Activated T-cell treated with anti-CD3 and anti-CD28 coated beads, Interleukin-2, amount 50 U/mL, for 72 hours (primary cell): ENCODE results near the gene OSGEPL1. TPM values are rescaled to one million over a fixed set of nuclear protein-coding genes. Genes with fewer than 3 reads are reported as not detected.

ENCODE experiments used
- ATAC-seq, 2 donors: fragments of 150-1000 bp; cut with Tn5 transposase; replicated peaks in 1 of 2; 2 replicates each; pipeline ENCODE4 v1.10.0; 2021; ENCODE audit warnings: moderate library complexity in 2 of 2, mild to moderate bottlenecking in 1 of 2
- DNase-seq, 2 donors: peaks; one replicate each; pipeline ENCODE4 v3.0.0; 2021 to 2022; ENCODE audit warnings: mixed read lengths in 1 of 2
- H3K27ac Mint-ChIP-seq: one replicate; pipeline ENCODE4 v1.8.0; 2022; ENCODE audit warnings: mild to moderate bottlenecking, moderate library complexity, mixed read lengths
- H3K27me3 Mint-ChIP-seq: one replicate; pipeline ENCODE4 v1.8.0; 2022; ENCODE audit warnings: low read depth, mixed read lengths
- H3K36me3 Mint-ChIP-seq, 2 donors: one replicate each; pipeline ENCODE4 v1.8.0; 2022; ENCODE audit warnings: mixed read lengths in 2 of 2, mild to moderate bottlenecking in 1 of 2; ENCODE audit not compliant: insufficient read depth in 2 of 2
- H3K4me1 Mint-ChIP-seq: one replicate; pipeline ENCODE4 v1.8.0; 2022; ENCODE audit warnings: low read depth, mixed read lengths
- H3K4me3 Mint-ChIP-seq, 2 donors: one replicate each; pipeline ENCODE4 v1.8.0; 2022; ENCODE audit warnings: mild to moderate bottlenecking in 2 of 2, mixed read lengths in 2 of 2, moderate library complexity in 2 of 2
- H3K9me3 Mint-ChIP-seq, 2 donors: one replicate each; pipeline ENCODE4 v1.8.0; 2022; ENCODE audit warnings: mixed read lengths in 2 of 2
- total RNA-seq, 2 donors: library from RNA; stranded (reverse); gene quantifications; one replicate each; pipeline ENCODE4 v1.2.3, GENCODE V29; 2022

OSGEPL1 gene, protein sequence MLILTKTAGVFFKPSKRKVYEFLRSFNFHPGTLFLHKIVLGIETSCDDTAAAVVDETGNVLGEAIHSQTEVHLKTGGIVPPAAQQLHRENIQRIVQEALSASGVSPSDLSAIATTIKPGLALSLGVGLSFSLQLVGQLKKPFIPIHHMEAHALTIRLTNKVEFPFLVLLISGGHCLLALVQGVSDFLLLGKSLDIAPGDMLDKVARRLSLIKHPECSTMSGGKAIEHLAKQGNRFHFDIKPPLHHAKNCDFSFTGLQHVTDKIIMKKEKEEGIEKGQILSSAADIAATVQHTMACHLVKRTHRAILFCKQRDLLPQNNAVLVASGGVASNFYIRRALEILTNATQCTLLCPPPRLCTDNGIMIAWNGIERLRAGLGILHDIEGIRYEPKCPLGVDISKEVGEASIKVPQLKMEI
- total RNA-seq: 10 to 100 TPM; 10.2 to 10.3 TPM

DNA sequence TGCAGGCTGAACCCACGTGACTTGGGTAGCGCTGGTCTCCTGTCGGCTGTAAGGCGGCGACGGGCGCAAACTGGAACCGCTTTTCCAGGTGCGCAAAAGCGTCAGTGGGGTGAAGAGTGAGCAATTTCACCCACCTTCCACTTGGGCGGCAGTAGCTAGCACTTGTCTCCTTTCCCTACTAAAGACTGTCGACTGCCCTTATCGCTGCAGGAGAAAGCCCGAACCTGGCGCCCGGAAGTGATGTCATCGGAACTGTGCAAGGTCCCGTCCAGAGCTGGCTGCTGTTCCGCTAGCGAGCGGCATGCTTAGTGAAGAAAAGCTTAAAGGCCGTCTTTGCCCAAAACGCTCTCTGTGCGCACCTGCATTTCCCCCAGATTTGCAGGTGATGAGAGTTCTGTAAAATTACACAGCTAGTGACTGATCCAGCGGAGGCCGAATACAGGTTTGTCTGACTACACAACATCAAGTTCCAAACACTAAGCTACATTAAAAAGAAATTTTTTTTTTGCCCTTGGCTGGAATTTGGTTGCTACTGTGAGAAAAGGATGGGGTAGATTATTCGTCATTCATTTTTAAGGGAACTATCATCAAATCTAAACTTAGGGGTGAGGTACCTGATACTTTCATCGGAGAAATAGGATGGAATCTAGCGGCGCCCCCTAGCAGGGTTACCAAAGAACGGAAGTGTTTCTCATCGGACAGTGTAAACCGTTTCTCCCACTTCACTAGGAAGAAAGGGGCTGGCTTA lies at the start of gene OSGEPL1:
TSS of gene OSGEPL1 (minus strand) at position 242 of the 748 bp plus-strand sequence. CDS start 1,152 bp downstream, outside the sequence.
- Mint-ChIP-seq H3K9me3 (no peaks in the 10 kb centered on the region), H3K27ac (peak within 1 kb of the TSS; percentile 100), H3K4me1 (peaks cover 18% of the 10 kb centered on the region), H3K36me3 (peaks cover 0 to 12% of the 10 kb centered on the region in 2 donors), H3K27me3 (no peaks in the 10 kb centered on the region), H3K4me3 (peak within 1 kb of the TSS; percentile 94 to 95)
- DNase-seq (peak; percentile 92 to 95), ATAC-seq (peak; percentile 98)

DNA sequence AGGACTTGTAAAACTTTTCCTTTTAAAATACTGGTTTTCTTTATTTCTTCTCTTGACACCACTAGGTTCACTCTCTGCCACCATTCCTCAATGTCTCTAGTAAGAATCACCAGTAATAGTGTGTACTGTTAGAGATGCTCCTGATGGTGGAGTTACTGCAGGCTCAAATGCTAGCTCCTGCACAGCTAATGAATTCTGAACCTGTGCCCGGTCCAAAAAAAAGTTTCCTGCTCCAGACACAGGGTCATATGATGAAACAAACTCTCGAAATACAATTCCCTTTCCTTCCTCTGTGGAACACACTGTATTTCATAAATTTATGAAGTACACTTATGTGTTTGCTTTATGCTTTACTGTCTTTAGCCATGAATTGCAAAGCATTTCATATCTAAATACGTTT lies 40.8 kb upstream of the OSGEPL1 start:
- no peaks in the 10 kb centered on the region for H3K27me3 Mint-ChIP-seq
- H3K27ac Mint-ChIP-seq: no peak overlapping the region
- H3K36me3 Mint-ChIP-seq: peaks cover 0 to 5% of the 10 kb centered on the region in 2 donors
- H3K9me3 Mint-ChIP-seq: no peaks in the 10 kb centered on the region
- peaks cover 12% of the 10 kb centered on the region for H3K4me1 Mint-ChIP-seq
- H3K4me3 Mint-ChIP-seq: no peak overlapping the region
- ATAC-seq: no peak
- DNase-seq: no peak

DNA sequence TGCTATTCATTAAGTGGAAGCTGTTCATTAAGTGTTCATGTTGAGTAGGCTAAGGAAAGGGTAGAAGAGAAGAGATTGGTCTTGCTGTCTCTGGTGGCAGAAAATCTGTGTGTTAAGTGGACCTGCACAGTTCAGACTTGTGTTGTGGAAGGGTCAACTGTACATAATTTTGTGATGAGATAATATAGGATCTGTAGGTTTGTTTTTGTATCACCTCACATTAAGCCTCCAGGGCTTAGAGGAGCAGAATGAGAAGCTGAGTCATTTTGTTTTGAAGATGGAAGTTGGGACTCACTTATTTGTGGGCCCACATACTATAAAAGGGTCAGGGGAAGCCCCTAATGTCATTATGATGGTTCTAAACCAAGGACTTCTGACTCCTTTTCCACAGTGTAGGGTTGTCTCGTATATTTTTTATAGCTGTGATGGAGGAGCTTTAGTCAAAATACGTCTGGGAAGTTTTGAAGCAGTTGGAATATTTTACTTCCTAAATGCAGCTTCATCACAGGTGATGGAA lies 39.9 kb upstream of the OSGEPL1 start:
- H3K4me1 Mint-ChIP-seq: peaks cover 16% of the 10 kb centered on the region
- ATAC-seq: no peak

DNA sequence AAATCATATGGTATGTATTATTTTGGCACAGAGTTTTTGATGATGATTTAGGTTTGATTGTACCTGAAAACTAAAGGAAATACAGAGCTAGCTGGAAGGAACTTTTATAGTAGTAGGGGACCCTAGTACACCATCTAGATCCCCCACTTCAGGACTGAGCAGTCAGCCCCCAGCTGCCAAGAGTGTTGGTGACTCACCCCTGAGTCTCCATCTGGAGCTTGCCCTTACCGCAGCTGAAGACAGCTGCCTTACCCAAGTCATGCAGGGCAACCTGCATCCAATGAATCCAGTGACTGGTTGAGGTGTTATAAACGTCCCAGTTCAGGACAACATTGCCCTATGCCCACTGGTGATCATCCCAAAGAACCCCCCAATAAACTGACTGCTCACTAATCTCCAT lies 36.9 kb upstream of the OSGEPL1 start:
- Mint-ChIP-seq H3K36me3 (peaks cover 3 to 8% of the 10 kb centered on the region in 2 donors), H3K27ac (no peak overlapping the region), H3K27me3 (no peaks in the 10 kb centered on the region), H3K4me3 (no peak overlapping the region), H3K4me1 (peaks cover 16% of the 10 kb centered on the region), H3K9me3 (no peaks in the 10 kb centered on the region)
- no peak for DNase-seq
- ATAC-seq: no peak

More for the DNA sequence above, 39.9 kb upstream of the OSGEPL1 start:
- no peaks in the 10 kb centered on the region for H3K9me3 Mint-ChIP-seq
- no peaks in the 10 kb centered on the region for H3K27me3 Mint-ChIP-seq
- H3K27ac Mint-ChIP-seq: no peak overlapping the region
- no peak for DNase-seq
- H3K4me3 Mint-ChIP-seq: no peak overlapping the region
- H3K36me3 Mint-ChIP-seq: peaks cover 0 to 5% of the 10 kb centered on the region in 2 donors

DNA sequence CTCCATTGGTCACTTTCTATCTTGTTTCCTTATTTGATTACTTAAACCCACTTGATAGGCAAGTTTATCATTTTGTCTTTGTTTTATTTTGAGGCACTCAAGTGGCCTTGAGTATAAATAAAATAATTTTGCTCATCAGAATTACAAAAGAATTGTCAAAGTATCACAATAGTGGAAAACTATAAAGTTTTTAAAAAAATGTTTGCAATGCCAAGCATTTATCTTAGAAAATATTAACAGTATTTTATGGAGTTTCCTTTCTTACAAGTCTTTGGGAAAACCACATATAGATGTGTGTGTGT lies 36.4 kb upstream of the OSGEPL1 start:
- ATAC-seq (no peak), DNase-seq (no peak)
- H3K4me3 Mint-ChIP-seq: no peak overlapping the region
- no peaks in the 10 kb centered on the region for H3K27me3 Mint-ChIP-seq
- no peak overlapping the region for H3K27ac Mint-ChIP-seq
- H3K36me3 Mint-ChIP-seq: peaks cover 3 to 8% of the 10 kb centered on the region in 2 donors
- H3K4me1 Mint-ChIP-seq: peaks cover 16% of the 10 kb centered on the region
- no peaks in the 10 kb centered on the region for H3K9me3 Mint-ChIP-seq

DNA sequence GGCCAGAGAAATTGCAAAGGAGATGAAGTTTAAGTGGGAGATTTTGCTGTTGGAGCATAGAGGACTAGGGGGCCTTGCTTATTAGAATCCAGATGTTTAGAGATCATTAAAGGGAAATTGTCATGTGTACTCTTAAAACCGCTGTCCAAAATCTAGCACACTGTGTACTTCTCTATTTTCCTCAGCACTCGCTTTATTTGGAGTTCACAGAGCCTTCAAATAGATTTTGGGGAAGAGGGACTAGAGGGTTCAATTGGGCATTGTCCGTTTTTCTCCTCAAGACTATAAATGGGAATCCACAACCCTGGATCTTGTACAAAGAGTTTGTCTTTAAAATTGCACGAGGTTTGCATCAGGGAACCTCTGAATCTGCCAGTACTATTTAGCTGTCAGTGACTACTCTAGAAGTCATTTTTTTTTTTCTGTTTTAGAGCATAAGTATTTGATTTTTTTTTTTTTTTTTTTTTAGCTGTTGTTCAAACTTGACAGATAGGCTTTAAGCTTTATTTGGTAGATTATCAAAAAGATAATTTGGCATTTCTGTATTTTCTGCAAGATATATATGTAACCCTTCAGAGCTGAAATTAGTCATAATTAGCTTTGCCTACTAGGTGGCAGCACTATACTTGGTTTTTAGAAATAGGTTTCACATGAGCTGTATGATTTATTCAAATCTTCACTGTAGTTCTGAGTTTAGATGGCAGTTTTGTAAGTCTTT lies 35.9 kb upstream of the OSGEPL1 start:
- Mint-ChIP-seq H3K9me3 (no peaks in the 10 kb centered on the region), H3K4me1 (peaks cover 16% of the 10 kb centered on the region), H3K27me3 (no peaks in the 10 kb centered on the region), H3K27ac (no peak overlapping the region), H3K36me3 (peaks cover 3 to 8% of the 10 kb centered on the region in 2 donors), H3K4me3 (no peak overlapping the region)
- no peak for DNase-seq
- ATAC-seq: peak; percentile 48 to 56

DNA sequence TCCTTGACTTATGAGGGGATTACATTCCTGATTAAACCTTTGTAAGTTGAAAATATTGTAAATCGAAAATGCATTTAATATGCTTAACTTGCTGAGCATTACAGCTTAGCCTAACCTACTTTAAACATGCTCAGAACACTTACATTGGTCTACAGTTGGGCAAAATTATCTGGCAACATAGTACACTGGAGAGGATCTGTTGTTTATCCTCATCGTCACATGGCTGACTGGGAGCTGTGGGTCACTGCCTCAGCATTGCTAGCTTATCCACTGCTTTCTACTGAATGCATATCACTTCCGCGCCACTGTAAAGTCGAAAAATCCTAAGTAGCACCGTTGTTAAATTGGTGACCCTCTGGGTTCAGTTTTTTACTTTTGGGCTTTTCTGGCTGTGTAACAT lies 35.3 kb upstream of the OSGEPL1 start:
- ATAC-seq: no peak
- Mint-ChIP-seq H3K9me3 (no peaks in the 10 kb centered on the region), H3K4me3 (no peak overlapping the region), H3K36me3 (peaks cover 3 to 11% of the 10 kb centered on the region in 2 donors), H3K27ac (no peak overlapping the region), H3K27me3 (no peaks in the 10 kb centered on the region), H3K4me1 (peaks cover 16% of the 10 kb centered on the region)
- DNase-seq: no peak

DNA sequence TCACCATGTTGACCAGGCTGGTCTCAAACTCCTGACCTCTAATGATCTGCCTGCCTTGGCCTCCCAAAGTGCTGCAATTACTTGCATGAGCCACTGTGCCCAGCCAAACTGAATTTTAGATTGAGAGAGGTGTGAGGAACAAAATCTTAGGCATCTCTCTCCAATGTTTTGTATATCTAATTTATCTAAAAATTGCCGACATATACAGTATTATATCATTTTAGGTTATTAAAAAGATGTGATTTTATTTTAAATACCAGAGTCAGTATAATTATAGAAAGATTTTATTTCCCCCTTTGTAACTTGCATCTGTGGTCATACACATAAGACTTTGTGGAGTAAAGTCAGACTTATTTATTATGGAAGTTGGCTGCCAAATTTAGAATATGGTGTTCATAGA lies 31.7 kb upstream of the OSGEPL1 start:
- Mint-ChIP-seq H3K4me1 (peaks cover 21% of the 10 kb centered on the region), H3K9me3 (no peaks in the 10 kb centered on the region), H3K27ac (no peak overlapping the region), H3K36me3 (peaks cover 7 to 16% of the 10 kb centered on the region in 2 donors), H3K4me3 (no peak overlapping the region), H3K27me3 (no peaks in the 10 kb centered on the region)
- no peak for ATAC-seq
- no peak for DNase-seq

DNA sequence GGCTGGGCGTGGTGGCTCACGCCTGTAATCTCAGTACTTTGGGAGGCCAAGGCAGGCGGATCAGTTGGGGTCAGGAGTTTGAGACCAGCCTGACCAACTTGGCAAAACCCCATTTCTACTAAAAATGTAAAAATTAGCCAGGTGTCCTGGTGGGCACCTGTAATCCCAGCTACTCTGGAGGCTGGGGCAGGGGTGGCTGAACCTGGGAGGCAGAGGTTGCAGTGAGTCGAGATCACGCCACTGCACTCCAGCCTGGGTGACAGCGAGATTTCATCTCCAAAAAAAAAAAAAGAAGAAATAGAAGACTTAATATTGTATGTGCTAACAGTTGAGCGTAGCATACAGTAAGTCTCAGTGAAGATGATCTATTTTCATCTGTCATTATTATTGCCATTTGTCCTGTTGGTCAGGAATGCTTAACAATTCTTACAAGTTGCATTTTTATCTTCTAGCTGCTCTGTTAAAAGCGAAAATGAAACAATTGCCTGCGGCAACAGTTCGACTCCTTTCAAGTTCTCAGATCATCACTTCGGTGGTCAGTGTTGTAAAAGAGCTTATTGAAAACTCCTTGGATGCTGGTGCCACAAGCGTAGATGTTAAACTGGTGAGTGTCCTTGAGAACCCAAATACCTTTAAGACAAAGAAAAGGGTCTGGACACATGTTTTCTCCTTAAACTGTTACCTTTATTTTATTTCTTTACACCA lies 28.9 kb upstream of the OSGEPL1 start:
- Mint-ChIP-seq H3K9me3 (no peaks in the 10 kb centered on the region), H3K27me3 (no peaks in the 10 kb centered on the region), H3K4me1 (peaks cover 20% of the 10 kb centered on the region), H3K4me3 (peak overlapping the region in 1 of 2 donors; percentile 73), H3K36me3 (peaks cover 9 to 21% of the 10 kb centered on the region in 2 donors), H3K27ac (peak overlapping the region; percentile 93)
- peak in 1 of 2 donors; percentile 15 for DNase-seq
- peak in 1 of 2 donors; percentile 58 for ATAC-seq

DNA sequence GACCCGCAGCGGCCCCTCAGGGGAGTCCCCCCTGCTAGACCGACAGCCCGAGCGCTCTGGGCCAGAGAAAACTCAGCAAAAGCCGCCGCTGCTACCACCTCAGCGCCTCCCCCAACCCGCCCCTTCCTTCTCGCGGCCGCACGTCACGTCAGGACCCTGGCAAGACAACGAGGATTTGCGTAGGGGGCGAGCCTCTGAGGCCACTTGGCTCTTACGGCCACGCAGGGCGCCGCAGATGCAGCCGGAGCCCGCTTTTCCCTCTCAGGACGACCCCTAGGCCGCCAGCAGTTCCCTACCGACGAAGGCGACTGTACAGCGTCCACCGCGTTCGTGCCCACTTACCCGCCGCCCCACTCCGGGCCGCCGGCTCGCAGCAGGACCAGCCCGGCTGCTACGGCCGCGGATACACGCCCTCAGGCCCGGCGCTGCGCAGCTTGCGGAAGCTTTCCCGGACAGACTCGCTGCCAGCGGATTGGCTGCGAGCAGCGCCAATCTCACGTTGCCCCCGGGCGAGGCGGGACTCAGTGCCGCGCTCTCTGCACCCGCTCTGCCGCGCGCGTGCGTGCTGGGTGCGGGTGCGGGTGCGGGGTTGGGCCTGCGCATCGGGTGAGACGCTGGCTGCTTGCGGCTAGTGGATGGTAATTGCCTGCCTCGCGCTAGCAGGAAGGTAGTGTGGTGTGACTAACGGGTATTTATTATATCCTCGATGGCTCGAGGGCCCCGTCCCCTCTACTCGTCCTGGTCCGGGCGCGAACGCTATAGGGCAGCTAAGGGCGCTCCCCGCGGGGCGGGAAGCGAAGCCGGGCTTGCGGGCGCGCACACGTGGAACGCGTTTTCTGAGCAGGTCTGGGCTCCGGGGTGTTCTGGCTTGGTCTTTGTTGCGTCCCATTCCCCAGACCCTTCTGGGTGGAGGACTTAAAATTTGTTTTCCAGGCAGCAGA lies 21.6 kb upstream of the OSGEPL1 start, which contains the start of the genes ORMDL1 and PMS1:
TSS of gene ORMDL1 (minus strand) at position 413 of the 941 bp plus-strand sequence. CDS start 1,744 bp downstream, outside the sequence.
TSS of gene PMS1 (plus strand) at position 524 of the 941 bp plus-strand sequence. CDS start 7,360 bp downstream, outside the sequence.
- no peaks in the 10 kb centered on the region for H3K27me3 Mint-ChIP-seq
- ATAC-seq (peak; percentile 91), DNase-seq (peak; percentile 96 to 97)
- H3K27ac Mint-ChIP-seq: peak within 1 kb of the TSS; percentile 96
- H3K36me3 Mint-ChIP-seq: peaks cover 21 to 39% of the 10 kb centered on the region in 2 donors
- peak within 1 kb of the TSS; percentile 92 to 95 for H3K4me3 Mint-ChIP-seq
- peaks cover 54% of the 10 kb centered on the region for H3K4me1 Mint-ChIP-seq
- H3K9me3 Mint-ChIP-seq: no peaks in the 10 kb centered on the region

DNA sequence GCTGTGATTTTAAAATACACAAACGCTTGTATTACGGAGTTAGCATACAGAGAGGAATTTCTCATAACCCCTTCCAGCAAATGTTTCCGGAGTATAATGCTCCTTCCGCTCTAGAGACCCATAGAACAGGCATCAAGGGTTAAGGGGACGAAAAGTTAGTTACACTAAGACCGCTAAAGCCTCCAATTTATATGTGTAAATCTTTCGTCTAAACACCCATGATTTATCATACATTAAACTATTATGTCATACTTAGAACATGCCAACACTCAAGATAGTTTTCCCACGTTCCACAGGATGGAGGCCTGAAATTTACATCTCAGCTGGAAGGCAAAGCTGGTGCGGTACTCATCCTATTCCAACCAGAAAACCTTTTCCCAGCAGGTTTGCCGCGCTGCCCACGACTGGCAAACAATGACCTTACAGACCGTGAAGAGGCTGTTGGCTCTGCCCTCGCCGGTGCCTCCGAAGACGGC lies 20.9 kb upstream of the OSGEPL1 start:
- Mint-ChIP-seq H3K36me3 (peaks cover 23 to 46% of the 10 kb centered on the region in 2 donors), H3K4me3 (peak overlapping the region; percentile 92 to 95), H3K9me3 (no peaks in the 10 kb centered on the region), H3K27me3 (no peaks in the 10 kb centered on the region), H3K4me1 (peaks cover 62% of the 10 kb centered on the region), H3K27ac (peak overlapping the region; percentile 96)
- DNase-seq (peak in 1 of 2 donors; percentile 11), ATAC-seq (no peak)
